ENCODE results near the gene BTG4. TPM values are rescaled to one million over a fixed set of nuclear protein-coding genes. Genes with fewer than 3 reads are reported as not detected.

The BTG4 gene
- total RNA-seq, 4 donors from 2014 or later = not detected

GRCh38 chr11:111476366-111476765 is 35.8 kb downstream of the BTG4 start:
- 36 to 42% methylated on average over 2 of the region's 2 CpGs for WGBS, 2 donors
- Histone ChIP-seq H3K27me3 (no peaks in the 10 kb centered on the region), H3K4me1 (no peaks in the 10 kb centered on the region), H3K36me3 (no peaks in the 10 kb centered on the region), H3K27ac (no peak overlapping the region), H3K9me3 (no peaks in the 10 kb centered on the region), H3K4me3 (replicated peaks in 1 of 3) (no peak overlapping the region)
- no peak for DNase-seq
- intact Hi-C loops (cut with DNase I) = no loop called here
- TF ChIP-seq CTCF (IDR thresholded peaks at IDR 0.05) (no peak), POLR2A (IDR thresholded peaks at IDR 0.05) (no peak)

- no peaks in the 10 kb centered on the region for H3K4me1 ChIP-seq
- no peaks in the 10 kb centered on the region for H3K27me3 ChIP-seq
- DNase-seq = no peak
- TF ChIP-seq POLR2A (IDR thresholded peaks at IDR 0.05) (no peak), CTCF (IDR thresholded peaks at IDR 0.05) (no peak)
- H3K4me3 ChIP-seq (replicated peaks in 1 of 3) = no peak overlapping the region
- no peaks in the 10 kb centered on the region for H3K36me3 ChIP-seq
- H3K9me3 ChIP-seq = no peaks in the 10 kb centered on the region
- H3K27ac ChIP-seq = no peak overlapping the region
- intact Hi-C loops (cut with DNase I) = no loop called here
Measured at GRCh38 chr11:111474432-111474831, 37.8 kb downstream of the BTG4 start.

- intact Hi-C loops (cut with DNase I) = no loop called here
- WGBS, 2 donors = 81 to 91% methylated on average over 1 of the region's 1 CpG
- TF ChIP-seq CTCF (IDR thresholded peaks at IDR 0.05) = no peak
- no peak for TF ChIP-seq POLR2A (IDR thresholded peaks at IDR 0.05)
Measured at GRCh38 chr11:111472228-111472627, 40.0 kb downstream of the BTG4 start.

GRCh38 chr11:111469200-111469599 is 43.0 kb downstream of the BTG4 start:
- DNase-seq = no peak
- Histone ChIP-seq H3K4me3 (replicated peaks in 1 of 3) (no peak overlapping the region), H3K27me3 (no peaks in the 10 kb centered on the region), H3K9me3 (no peaks in the 10 kb centered on the region), H3K27ac (no peak overlapping the region), H3K4me1 (no peaks in the 10 kb centered on the region), H3K36me3 (no peaks in the 10 kb centered on the region)
- intact Hi-C loops (cut with DNase I) = no loop called here
- TF ChIP-seq CTCF (IDR thresholded peaks at IDR 0.05) (no peak), POLR2A (IDR thresholded peaks at IDR 0.05) (no peak)
- WGBS, 2 donors = 60 to 64% methylated on average over 4 of the region's 4 CpGs

More at GRCh38 chr11:111472228-111472627, 40.0 kb downstream of the BTG4 start:
- no peak overlapping the region for H3K27ac ChIP-seq
- no peaks in the 10 kb centered on the region for H3K27me3 ChIP-seq
- DNase-seq = no peak
- no peaks in the 10 kb centered on the region for H3K36me3 ChIP-seq
- H3K4me1 ChIP-seq = no peaks in the 10 kb centered on the region
- no peak overlapping the region for H3K4me3 ChIP-seq (replicated peaks in 1 of 3)
- H3K9me3 ChIP-seq = no peaks in the 10 kb centered on the region

- TF ChIP-seq CTCF (IDR thresholded peaks at IDR 0.05) = no peak
- no peak for TF ChIP-seq POLR2A (IDR thresholded peaks at IDR 0.05)
- Histone ChIP-seq H3K4me3 (replicated peaks in 1 of 3) (no peak overlapping the region), H3K9me3 (no peaks in the 10 kb centered on the region), H3K27me3 (no peaks in the 10 kb centered on the region), H3K36me3 (no peaks in the 10 kb centered on the region), H3K4me1 (no peaks in the 10 kb centered on the region), H3K27ac (no peak overlapping the region)
- no peak for DNase-seq
- intact Hi-C loops (cut with DNase I) = no loop called here
Measured at GRCh38 chr11:111466615-111467014, 45.6 kb downstream of the BTG4 start.

All from thyroid gland (tissue), 4 donors.